Erythroblast (primary cell): Measurements from ENCODE around the gene SOD2.

ENCODE experiments used
- GATA1 ChIP-seq: IDR thresholded peaks from 2 replicates; pipeline ENCODE4 v1.6.1; 2011; ENCODE audit warnings: low read depth, mild to moderate bottlenecking, control low read depth, low read length, moderate library complexity
- POLR2A ChIP-seq: IDR thresholded peaks from 2 replicates; pipeline ENCODE4 v1.6.1; 2011; ENCODE audit warnings: mild to moderate bottlenecking, low read length

DNA sequence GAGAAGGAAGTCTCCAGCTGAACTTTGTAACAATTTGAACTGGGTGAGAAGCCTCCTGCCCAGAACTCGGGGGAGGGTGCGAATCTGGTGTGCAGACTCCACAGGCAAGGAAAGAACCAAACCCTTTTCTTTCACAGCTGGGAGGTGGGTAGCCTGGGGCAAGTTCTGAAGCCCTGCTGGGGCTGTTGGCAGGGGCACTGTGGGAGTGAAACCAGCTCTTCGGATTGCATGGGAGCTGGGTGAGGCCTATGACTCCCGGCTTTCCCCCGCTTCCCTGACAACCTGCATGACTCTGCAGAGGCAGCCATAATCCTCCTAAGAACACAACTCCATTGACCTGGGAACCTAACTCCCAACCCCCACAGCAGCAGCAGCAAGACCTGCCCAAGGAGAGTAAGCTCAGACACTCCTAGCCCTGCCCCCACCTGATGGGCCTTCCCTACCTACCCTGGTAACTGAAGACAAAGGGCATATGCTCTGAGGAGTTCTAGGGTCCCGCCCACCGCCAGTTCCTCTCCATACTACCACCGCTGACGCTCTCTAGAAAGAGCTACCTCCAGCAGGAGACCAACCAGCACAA lies 37.5 kb downstream of the SOD2 start:
- no peak for TF ChIP-seq POLR2A
- TF ChIP-seq GATA1: no peak
